Measurements from ENCODE around the gene PSMC4.

Gene PSMC4

GRCh38 chr19:39993605-39994004 lies 22.6 kb downstream of the PSMC4 start:
- no peak for DNase-seq (ENCODE audit: low spot score)

GRCh38 chr19:39994361-39994760 lies 23.4 kb downstream of the PSMC4 start:
- DNase-seq (ENCODE audit: low spot score): no peak

GRCh38 chr19:39995794-39996193 lies 24.8 kb downstream of the PSMC4 start:
- no peak for DNase-seq (ENCODE audit: low spot score)

- peak; percentile 39 for DNase-seq (ENCODE audit: low spot score)
Observed at GRCh38 chr19:39996218-39996810, 25.3 kb downstream of the PSMC4 start.

GRCh38 chr19:39996811-39997637 lies 26.1 kb downstream of the PSMC4 start, which contains the start of gene ZNF546:
ZNF546 (plus strand) TSS chr19:39997060; CDS start chr19:39998327, 1,267 bp downstream.
- DNase-seq (ENCODE audit: low spot score): peak; percentile 92

GRCh38 chr19:39997638-39998216 lies 26.8 kb downstream of the PSMC4 start:
- no peak for DNase-seq (ENCODE audit: low spot score)

- no peak for DNase-seq (ENCODE audit: low spot score)
Observed at GRCh38 chr19:39998501-39998900, 27.5 kb downstream of the PSMC4 start.

- no peak for DNase-seq (ENCODE audit: low spot score)
Observed at GRCh38 chr19:40005691-40006272, 34.8 kb downstream of the PSMC4 start.

GRCh38 chr19:40006273-40006691 lies 35.3 kb downstream of the PSMC4 start:
- no peak for DNase-seq (ENCODE audit: low spot score)

- DNase-seq (ENCODE audit: low spot score): no peak
Observed at GRCh38 chr19:40009674-40010073, 38.7 kb downstream of the PSMC4 start.

GRCh38 chr19:40013991-40014390 lies 43.0 kb downstream of the PSMC4 start:
- no peak for DNase-seq (ENCODE audit: low spot score)

- DNase-seq (ENCODE audit: low spot score): no peak
Observed at GRCh38 chr19:40023969-40024368, 53.0 kb downstream of the PSMC4 start.

GRCh38 chr19:40025938-40026596 lies 55.1 kb downstream of the PSMC4 start:
- DNase-seq (ENCODE audit: low spot score): no peak

GRCh38 chr19:40026597-40026970 lies 55.6 kb downstream of the PSMC4 start:
- no peak for DNase-seq (ENCODE audit: low spot score)

Measured in germinal center (tissue), 1 donor.